Neural cell (in vitro differentiated cells): ENCODE results near the gene VPS26C. TPM values are rescaled to one million over a fixed set of nuclear protein-coding genes. Genes with fewer than 3 reads are reported as not detected.

ENCODE experiments used
- H2AFZ ChIP-seq: fragments of 200-600, 300-800 bp; sonication (generic), shearing (Covaris generic); 2 replicates; pipeline ENCODE4 v1.6.0; 2014; ENCODE audit warnings: low read depth, mild to moderate bottlenecking, antibody characterized with exemption, low read length, moderate library complexity
- H3F3A ChIP-seq: fragments of 200-600 bp; shearing (Covaris generic); 2 replicates; pipeline ENCODE4 v1.6.1; 2016; ENCODE audit warnings: mild to moderate bottlenecking, moderate library complexity, mixed read lengths, antibody characterized with exemption, low read length; ENCODE audit not compliant: insufficient read depth, poor library complexity, severe bottlenecking
- H3K27ac ChIP-seq: fragments of 200-600, 300-800 bp; sonication (generic), shearing (Covaris generic); 2 replicates; pipeline ENCODE4 v1.5.1; 2014; ENCODE audit warnings: mild to moderate bottlenecking, low read length, moderate library complexity
- H3K27me3 ChIP-seq: fragments of 300-800, 200-600 bp; sonication (generic), shearing (Covaris generic); 2 replicates; pipeline ENCODE4 v1.6.0; 2014; ENCODE audit warnings: mild to moderate bottlenecking, low read depth, low read length, moderate library complexity; ENCODE audit not compliant: insufficient read depth
- H3K36me3 ChIP-seq: fragments of 300-800, 200-600 bp; sonication (generic), shearing (Covaris generic); 2 replicates; pipeline ENCODE4 v1.5.1; 2014; ENCODE audit warnings: mild to moderate bottlenecking, antibody characterized with exemption, low read length, moderate library complexity; ENCODE audit not compliant: insufficient read depth
- H3K4me2 ChIP-seq: fragments of 300-800, 200-600 bp; sonication (generic), shearing (Covaris generic); 2 replicates; pipeline ENCODE4 v1.6.0; 2014; ENCODE audit warnings: mild to moderate bottlenecking, low read length
- H3K4me3 ChIP-seq: fragments of 300-800, 200-600 bp; sonication (generic), shearing (Covaris generic); 2 replicates; pipeline ENCODE4 v1.5.1; 2014; ENCODE audit warnings: mild to moderate bottlenecking, low read length, moderate library complexity
- H3K79me2 ChIP-seq: fragments of 200-600 bp; shearing (Covaris generic); replicated peaks from 2 replicates; pipeline ENCODE4 v1.6.0; 2014; ENCODE audit warnings: mild to moderate bottlenecking, low read length, moderate library complexity; ENCODE audit not compliant: insufficient read depth
- H3K9ac ChIP-seq: fragments of 300-800, 200-600 bp; sonication (generic), shearing (Covaris generic); 2 replicates; pipeline ENCODE4 v1.6.1; 2016; ENCODE audit warnings: mild to moderate bottlenecking, low read length, mixed read lengths
- H3K9me2 ChIP-seq: fragments of 200-600 bp; shearing (Covaris generic); 2 replicates; pipeline ENCODE4 v1.6.1; 2016; ENCODE audit warnings: mild to moderate bottlenecking, low read length, mixed read lengths; ENCODE audit not compliant: insufficient read depth
- H3K9me3 ChIP-seq: fragments of 200-600, 300-800 bp; sonication (generic), shearing (Covaris generic); 2 replicates; pipeline ENCODE4 v1.6.1; 2016; ENCODE audit warnings: mild to moderate bottlenecking, mixed run types, low read length, moderate library complexity, mixed read lengths
- H4K20me1 ChIP-seq: fragments of 200-600 bp; shearing (Covaris generic); 2 replicates; pipeline ENCODE4 v1.6.1; 2016; ENCODE audit warnings: mild to moderate bottlenecking, mixed run types; ENCODE audit not compliant: insufficient read depth
- CTCF ChIP-seq: fragments of 450-650 bp; IDR thresholded peaks from 2 replicates; pipeline ENCODE4 v1.5.1; 2014; ENCODE audit warnings: antibody characterized with exemption, mild to moderate bottlenecking, moderate library complexity; ENCODE audit not compliant: poor library complexity, severe bottlenecking
- EP300 ChIP-seq: fragments of 450-650 bp; conservative IDR thresholded peaks from 2 replicates; pipeline ENCODE4 v1.6.1; 2014; ENCODE audit warnings: antibody characterized with exemption, mild to moderate bottlenecking, moderate library complexity; ENCODE audit not compliant: poor library complexity, severe bottlenecking
- EZH2 ChIP-seq: fragments of 200-600, 300-800 bp; shearing (Covaris generic), sonication (generic); IDR thresholded peaks from 2 replicates; pipeline ENCODE4 v1.6.1; 2014; ENCODE audit warnings: antibody characterized with exemption, low read length, borderline replicate concordance, mild to moderate bottlenecking; ENCODE audit not compliant: insufficient read depth, poor library complexity, severe bottlenecking
- MXI1 ChIP-seq: fragments of 450-650 bp; conservative IDR thresholded peaks from 2 replicates; pipeline ENCODE4 v1.6.1; 2014; ENCODE audit warnings: antibody characterized with exemption, mild to moderate bottlenecking; ENCODE audit not compliant: poor library complexity, severe bottlenecking
- POLR2AphosphoS5 ChIP-seq: IDR thresholded peaks from 2 replicates; pipeline ENCODE4 v1.6.1; 2012
- RAD21 ChIP-seq: fragments of 450-650 bp; conservative IDR thresholded peaks from 2 replicates; pipeline ENCODE4 v1.6.1; 2014; ENCODE audit warnings: antibody characterized with exemption, mild to moderate bottlenecking, moderate library complexity
- REST ChIP-seq: IDR thresholded peaks from 2 replicates; pipeline ENCODE4 v1.6.1; 2012; ENCODE audit warnings: borderline replicate concordance
- SMC3 ChIP-seq: fragments of 450-650 bp; conservative IDR thresholded peaks from 2 replicates; pipeline ENCODE4 v1.6.1; 2014; ENCODE audit warnings: antibody characterized with exemption, mild to moderate bottlenecking, moderate library complexity; ENCODE audit not compliant: poor library complexity
- TAF1 ChIP-seq: IDR thresholded peaks from 2 replicates; pipeline ENCODE4 v1.6.1; 2012; ENCODE audit warnings: low read depth
- polyA plus RNA-seq: library from polyadenylated mRNA; depleted of rRNA; stranded (reverse); fragments of >200 nt; gene quantifications from 2 replicates; pipeline ENCODE4 v1.2.3, GENCODE V29; 2014

VPS26C gene
- polyA plus RNA-seq, 1 donor from 2014 or later = 55.5 TPM

GRCh38 chr21:37195610-37196009, 71.5 kb downstream of the VPS26C start:
- Histone ChIP-seq H3K27me3 (no peaks in the 10 kb centered on the region), H3K4me3 (no peak overlapping the region), H4K20me1 (no peaks in the 10 kb centered on the region), H3K36me3 (peaks cover 23% of the 10 kb centered on the region), H3K4me2 (no peak overlapping the region), H3K9ac (no peak overlapping the region), H3K9me2 (no peaks in the 10 kb centered on the region), H3K9me3 (no peaks in the 10 kb centered on the region), H2AFZ (no peak overlapping the region), H3F3A (no peaks in the 10 kb centered on the region), H3K27ac (no peak overlapping the region), H3K79me2 (no peaks in the 10 kb centered on the region)
- TF ChIP-seq RAD21 = no peak
- TF ChIP-seq REST = no peak
- TF ChIP-seq POLR2AphosphoS5 = no peak
- TF ChIP-seq CTCF = no peak
- no peak for TF ChIP-seq MXI1
- TF ChIP-seq EP300 = no peak
- TF ChIP-seq SMC3 = no peak
- no peak for TF ChIP-seq TAF1
- no peak for TF ChIP-seq EZH2

GRCh38 chr21:37195059-37195458, 72.1 kb downstream of the VPS26C start:
- Histone ChIP-seq H3K27me3 (no peaks in the 10 kb centered on the region), H3K27ac (no peak overlapping the region), H3K79me2 (no peaks in the 10 kb centered on the region), H3K4me3 (no peak overlapping the region), H3K9me2 (no peaks in the 10 kb centered on the region), H3K36me3 (peaks cover 22% of the 10 kb centered on the region), H3K9me3 (no peaks in the 10 kb centered on the region), H3F3A (no peaks in the 10 kb centered on the region), H3K4me2 (no peak overlapping the region), H2AFZ (no peak overlapping the region), H3K9ac (no peak overlapping the region), H4K20me1 (no peaks in the 10 kb centered on the region)
- TF ChIP-seq EP300 (no peak), MXI1 (no peak)

- H3K9me2 ChIP-seq = no peaks in the 10 kb centered on the region
- H4K20me1 ChIP-seq = no peaks in the 10 kb centered on the region
- no peak overlapping the region for H3K27ac ChIP-seq
- no peaks in the 10 kb centered on the region for H3K79me2 ChIP-seq
- H2AFZ ChIP-seq = no peak overlapping the region
- H3F3A ChIP-seq = no peaks in the 10 kb centered on the region
- H3K9me3 ChIP-seq = no peaks in the 10 kb centered on the region
- no peaks in the 10 kb centered on the region for H3K27me3 ChIP-seq
- H3K9ac ChIP-seq = no peak overlapping the region
- peaks cover 16% of the 10 kb centered on the region for H3K36me3 ChIP-seq
- no peak overlapping the region for H3K4me2 ChIP-seq
- no peak overlapping the region for H3K4me3 ChIP-seq
- no peak for TF ChIP-seq RAD21
- TF ChIP-seq SMC3 = no peak
- no peak for TF ChIP-seq POLR2AphosphoS5
- TF ChIP-seq EP300 = no peak
- TF ChIP-seq REST = no peak
- no peak for TF ChIP-seq EZH2
- no peak for TF ChIP-seq CTCF
- no peak for TF ChIP-seq MXI1
- no peak for TF ChIP-seq TAF1
These were observed 73.5 kb downstream of the VPS26C start for GRCh38 chr21:37193676-37194075.
